Smooth muscle cell (in vitro differentiated cells): Measurements from ENCODE around the gene R3HDM2. TPM values are rescaled to one million over a fixed set of nuclear protein-coding genes. Genes with fewer than 3 reads are reported as not detected.

ENCODE experiments used
- DNase-seq: peaks from one replicate; lab custom pipeline; 2025; ENCODE audit not compliant: unreplicated experiment; lab: John Stamatoyannopoulos, UW
- H2AFZ ChIP-seq: fragments of 200-600 bp; sonication (generic); 2 replicates; pipeline ENCODE4 v1.6.0; 2016; ENCODE audit warnings: antibody characterized with exemption, low read depth, mild to moderate bottlenecking
- H3F3A ChIP-seq: fragments of 200-600 bp; sonication (generic); 2 replicates; pipeline ENCODE4 v1.6.0; 2017; ENCODE audit warnings: antibody characterized with exemption, low read depth
- H3K27ac ChIP-seq: fragments of 200-600 bp; sonication (generic); 2 replicates; pipeline ENCODE4 v1.5.1; 2016; ENCODE audit warnings: low read depth, mild to moderate bottlenecking
- H3K27me3 ChIP-seq: fragments of 200-600 bp; sonication (generic); 2 replicates; pipeline ENCODE4 v1.6.1; 2016; ENCODE audit warnings: low read depth, mild to moderate bottlenecking
- H3K36me3 ChIP-seq: fragments of 200-600 bp; sonication (generic); 2 replicates; pipeline ENCODE4 v1.5.1; 2016; ENCODE audit warnings: low read depth
- H3K4me1 ChIP-seq: fragments of 200-600 bp; sonication (generic); 2 replicates; pipeline ENCODE4 v1.5.1; 2016; ENCODE audit warnings: low read depth
- H3K4me2 ChIP-seq: fragments of 200-600 bp; sonication (generic); 2 replicates; pipeline ENCODE4 v1.6.0; 2016; ENCODE audit warnings: mild to moderate bottlenecking
- H3K4me3 ChIP-seq: fragments of 200-600 bp; sonication (generic); 2 replicates; pipeline ENCODE4 v1.5.1; 2016; ENCODE audit warnings: mild to moderate bottlenecking
- H3K79me2 ChIP-seq: fragments of 200-600 bp; sonication (generic); 2 replicates; pipeline ENCODE4 v1.6.0; 2016; ENCODE audit warnings: low read depth, mild to moderate bottlenecking
- H3K9ac ChIP-seq: fragments of 200-600 bp; sonication (generic); 2 replicates; pipeline ENCODE4 v1.6.0; 2016; ENCODE audit warnings: low read depth
- H3K9me3 ChIP-seq: fragments of 200-600 bp; sonication (generic); replicated peaks from 2 replicates; pipeline ENCODE4 v1.5.1; 2016; ENCODE audit warnings: low read depth
- H4K20me1 ChIP-seq: fragments of 200-600 bp; sonication (generic); 2 replicates; pipeline ENCODE4 v1.6.0; 2016; ENCODE audit warnings: low read depth
- CTCF ChIP-seq: fragments of 200-600 bp; sonication (generic); IDR thresholded peaks from 2 replicates; pipeline ENCODE4 v1.5.1; 2017; ENCODE audit warnings: borderline replicate concordance, mild to moderate bottlenecking, antibody characterized with exemption; ENCODE audit not compliant: insufficient read depth, poor library complexity, severe bottlenecking
- WGBS: methylation state at CpG from one replicate; pipeline ENCODE4 v1.1.7; 2016; ENCODE audit warnings: low lambda C conversion rate; 5-methylcytosine and 5-hydroxymethylcytosine counted together
- polyA plus RNA-seq: library from polyadenylated mRNA; unstranded; fragments of >200 nt; fragmentation: Nextera tagmentation; extraction: Ambion mirVana; gene quantifications from 2 replicates; pipeline ENCODE4 v1.2.1, GENCODE V29; 2016
- total RNA-seq: library from RNA; depleted of rRNA; stranded (reverse); fragments of >200 nt; gene quantifications from 2 replicates; pipeline ENCODE4 v1.2.3, GENCODE V29; 2014

Gene R3HDM2
- total and polyA plus RNA-seq, 2 experiments from 2014 or later: 12.2 to 16.0 TPM

- no peaks in the 10 kb centered on the region for H3K9me3 ChIP-seq
- no peak for TF ChIP-seq CTCF
- WGBS: 34% methylated on average over 8 of the region's 8 CpGs
- H3K4me2 ChIP-seq: peak overlapping the region; percentile 84
- H3K4me3 ChIP-seq: peak overlapping the region; percentile 41
- peaks cover 16% of the 10 kb centered on the region for H3F3A ChIP-seq
- peaks cover 36% of the 10 kb centered on the region for H3K4me1 ChIP-seq
- peaks cover 13% of the 10 kb centered on the region for H3K79me2 ChIP-seq
- H4K20me1 ChIP-seq: peaks cover 20% of the 10 kb centered on the region
- H2AFZ ChIP-seq: no peak overlapping the region
- no peak overlapping the region for H3K27ac ChIP-seq
- no peak for DNase-seq
- H3K9ac ChIP-seq: no peak overlapping the region
- H3K36me3 ChIP-seq: no peaks in the 10 kb centered on the region
- H3K27me3 ChIP-seq: peaks cover 35% of the 10 kb centered on the region
Observed at GRCh38 chr12:57227315-57228115, 203.3 kb downstream of the R3HDM2 start.

- H3K9ac ChIP-seq: no peak overlapping the region
- peaks cover 13% of the 10 kb centered on the region for H3K79me2 ChIP-seq
- peak overlapping the region; percentile 41 for H3K4me3 ChIP-seq
- TF ChIP-seq CTCF: no peak
- peak overlapping the region; percentile 84 for H3K4me2 ChIP-seq
- 10% methylated on average over 18 of the region's 35 CpGs for WGBS
- H3F3A ChIP-seq: peaks cover 16% of the 10 kb centered on the region
- no peaks in the 10 kb centered on the region for H3K36me3 ChIP-seq
- peaks cover 14% of the 10 kb centered on the region for H4K20me1 ChIP-seq
- H3K4me1 ChIP-seq: peaks cover 36% of the 10 kb centered on the region
- H3K27ac ChIP-seq: no peak overlapping the region
- no peak overlapping the region for H2AFZ ChIP-seq
- no peak for DNase-seq
- peaks cover 43% of the 10 kb centered on the region for H3K27me3 ChIP-seq
- H3K9me3 ChIP-seq: no peaks in the 10 kb centered on the region
Observed at GRCh38 chr12:57226588-57227314, 204.1 kb downstream of the R3HDM2 start.

GRCh38 chr12:57225680-57226210 lies 205.1 kb downstream of the R3HDM2 start:
- 41% methylated on average over 17 of the region's 18 CpGs for WGBS
- Histone ChIP-seq H2AFZ (no peak overlapping the region), H3K4me3 (no peak overlapping the region), H3K27ac (no peak overlapping the region), H3K9me3 (no peaks in the 10 kb centered on the region), H3K27me3 (peaks cover 53% of the 10 kb centered on the region), H3K4me2 (no peak overlapping the region), H3F3A (peaks cover 8% of the 10 kb centered on the region), H3K4me1 (peaks cover 36% of the 10 kb centered on the region), H4K20me1 (peaks cover 4% of the 10 kb centered on the region), H3K79me2 (peaks cover 6% of the 10 kb centered on the region), H3K36me3 (no peaks in the 10 kb centered on the region), H3K9ac (no peak overlapping the region)
- no peak for TF ChIP-seq CTCF
- no peak for DNase-seq
